Aorta (tissue), 5 donors: ENCODE measurements around the gene CTBP1. TPM values are rescaled to one million over a fixed set of nuclear protein-coding genes. Genes with fewer than 3 reads are reported as not detected.
A peak's percentile ranks its signal among the peaks of the same experiment; 100 is the strongest.

Experiments
- ATAC-seq: fragments of 200-7000 bp; cut with Tn5 transposase; one replicate; pipeline ENCODE4 v1.9.1; 2022; ENCODE audit warnings: moderate library complexity; ENCODE audit not compliant: low FRiP score
- DNase-seq, 2 donors: peaks; one replicate each; pipeline ENCODE4 v3.0.0-alpha.2; 2020
- H3K27ac ChIP-seq, 2 donors: one replicate each; pipeline ENCODE4 v1.5.1; 2013; ENCODE audit warnings: low read length in 2 of 2, mild to moderate bottlenecking in 2 of 2, moderate library complexity in 2 of 2, control low read depth in 1 of 2, inconsistent platforms in 1 of 2, low read depth in 1 of 2
- H3K27me3 ChIP-seq, 2 donors: one replicate each; pipeline ENCODE4 v1.6.1; 2013; ENCODE audit warnings: control low read depth in 1 of 2, low read length in 1 of 2, mild to moderate bottlenecking in 1 of 2, moderate library complexity in 1 of 2; ENCODE audit not compliant: insufficient read depth in 2 of 2, control insufficient read depth in 1 of 2
- H3K36me3 ChIP-seq, 2 donors: one replicate each; pipeline ENCODE4 v1.6.1; 2013; ENCODE audit warnings: control low read depth in 1 of 2, low read length in 1 of 2, mild to moderate bottlenecking in 1 of 2; ENCODE audit not compliant: insufficient read depth in 2 of 2, control insufficient read depth in 1 of 2
- H3K4me1 ChIP-seq, 2 donors: one replicate each; pipeline ENCODE4 v1.6.1; 2013; ENCODE audit warnings: low read length in 2 of 2, control low read depth in 1 of 2, mild to moderate bottlenecking in 1 of 2, moderate library complexity in 1 of 2; ENCODE audit not compliant: insufficient read depth in 2 of 2, control insufficient read depth in 1 of 2
- H3K4me3 ChIP-seq, 2 donors: one replicate each; pipeline ENCODE4 v1.5.1; 2013; ENCODE audit warnings: low read length in 2 of 2, control low read depth in 1 of 2, mild to moderate bottlenecking in 1 of 2
- H3K9me3 ChIP-seq: one replicate; pipeline ENCODE4 v1.6.1; 2013; ENCODE audit warnings: mild to moderate bottlenecking, low read length; ENCODE audit not compliant: control insufficient read depth
- WGBS, 2 donors: extraction: QIAGEN DNeasy Blood & Tissue Kit; methylation state at CpG; one replicate each; pipeline ENCODE4 v1.1.7; 2013; 5-methylcytosine and 5-hydroxymethylcytosine counted together
- intact Hi-C, 2 donors: fragments of 100-400 bp; cut with DNase I; formaldehyde crosslinking; loops; one replicate each; pipeline versions ENCODE4 v1.14.2 to v1.15.0; 2022
- polyA plus RNA-seq, 2 donors: library from polyadenylated mRNA; stranded (reverse); fragments of 200-250 nt; gene quantifications; one replicate each; pipeline ENCODE4 v1.2.3, GENCODE V29; 2013
- total RNA-seq, 2 donors: library from RNA; stranded (reverse); fragmentation: NEBNext Ultra II Directional; extraction: Animal tissue kit (Norgen Biotek cat#: 25700); gene quantifications; one replicate each; pipeline ENCODE4 v1.2.1, GENCODE V29; 2021
- donor health status: healthy with polysubstance abuse.
- donor health status: Bipolar disorder and iron deficiency.
- donor health status: DM: no; HTN: no; CAD: no.
- donor health status: DM: no; HTN: no; CAD: no.
- donor health status: DM: yes; HTN: yes; CAD: no.

Gene CTBP1
- total and polyA plus RNA-seq, 4 donors = 66.4 to 145 (median 104) TPM

- Histone ChIP-seq H3K27ac (no peak overlapping the region), H3K27me3 (no peaks in the 10 kb centered on the region), H3K4me3 (no peak overlapping the region), H3K36me3 (no peaks in the 10 kb centered on the region), H3K9me3 (no peaks in the 10 kb centered on the region), H3K4me1 (no peaks in the 10 kb centered on the region)
- ATAC-seq (no peak), DNase-seq (peak in 1 of 2 donors; percentile 81)
- 2 to 4% methylated on average over 72 to 88 of the region's 88 CpGs for WGBS, 2 donors
- intact Hi-C loops = no loop called here
Measured at GRCh38 chr4:1171311-1172227, 77.4 kb downstream of the CTBP1 start.

GRCh38 chr4:1170976-1171310, 78.0 kb downstream of the CTBP1 start:
- intact Hi-C loops = no loop called here
- Histone ChIP-seq H3K27me3 (no peaks in the 10 kb centered on the region), H3K9me3 (no peaks in the 10 kb centered on the region), H3K4me1 (no peaks in the 10 kb centered on the region), H3K27ac (no peak overlapping the region), H3K4me3 (no peak overlapping the region), H3K36me3 (no peaks in the 10 kb centered on the region)
- DNase-seq (peak in 1 of 2 donors; percentile 77), ATAC-seq (no peak)
- 13 to 18% methylated on average over 31 to 42 of the region's 42 CpGs for WGBS, 2 donors

- Histone ChIP-seq H3K9me3 (no peaks in the 10 kb centered on the region), H3K4me1 (no peaks in the 10 kb centered on the region), H3K4me3 (no peak overlapping the region), H3K36me3 (no peaks in the 10 kb centered on the region), H3K27me3 (no peaks in the 10 kb centered on the region), H3K27ac (no peak overlapping the region)
- WGBS, 2 donors = 76 to 81% methylated on average over 36 to 37 of the region's 37 CpGs
- DNase-seq (no peak), ATAC-seq (no peak)
- intact Hi-C loops = no loop called here
Measured at GRCh38 chr4:1170156-1170975, 78.6 kb downstream of the CTBP1 start.

GRCh38 chr4:1169691-1170096, 79.2 kb downstream of the CTBP1 start:
- no peaks in the 10 kb centered on the region for H3K36me3 ChIP-seq
- no peaks in the 10 kb centered on the region for H3K4me1 ChIP-seq
- no peak overlapping the region for H3K4me3 ChIP-seq
- no peaks in the 10 kb centered on the region for H3K9me3 ChIP-seq
- 90 to 94% methylated on average over 13 of the region's 13 CpGs for WGBS, 2 donors
- no peak for DNase-seq
- intact Hi-C loops = loop anchor here (2.0 to 10.0 kb wide), 4 partner anchors 43 to 175 kb away; partner anchors contain the start of genes UVSSA (in 2 of the 2) and CTBP1 (in 1 of the 2)
- no peak for ATAC-seq
- H3K27me3 ChIP-seq = no peaks in the 10 kb centered on the region
- H3K27ac ChIP-seq = no peak overlapping the region

- 93 to 95% methylated on average over 17 of the region's 17 CpGs for WGBS, 2 donors
- no peaks in the 10 kb centered on the region for H3K27me3 ChIP-seq
- DNase-seq (no peak), ATAC-seq (no peak)
- no peak overlapping the region for H3K4me3 ChIP-seq
- intact Hi-C loops = loop anchor here (2.0 to 10.0 kb wide), 4 partner anchors 43 to 176 kb away; partner anchors contain the start of genes UVSSA (in 2 of the 2) and CTBP1 (in 1 of the 2)
- no peak overlapping the region for H3K27ac ChIP-seq
- H3K4me1 ChIP-seq = no peaks in the 10 kb centered on the region
- H3K36me3 ChIP-seq = no peaks in the 10 kb centered on the region
- H3K9me3 ChIP-seq = no peaks in the 10 kb centered on the region
Measured at GRCh38 chr4:1169171-1169671, 79.7 kb downstream of the CTBP1 start.

- 87 to 89% methylated on average over 20 to 21 of the region's 21 CpGs for WGBS, 2 donors
- no peaks in the 10 kb centered on the region for H3K4me1 ChIP-seq
- H3K27ac ChIP-seq = no peak overlapping the region
- no peak overlapping the region for H3K4me3 ChIP-seq
- ATAC-seq (no peak), DNase-seq (peak in 1 of 2 donors; percentile 70)
- no peaks in the 10 kb centered on the region for H3K9me3 ChIP-seq
- no peaks in the 10 kb centered on the region for H3K27me3 ChIP-seq
- intact Hi-C loops = loop anchor here (2.0 to 10.0 kb wide), 4 partner anchors 44 to 176 kb away; partner anchors contain the start of genes UVSSA (in 2 of the 2) and CTBP1 (in 1 of the 2)
- no peaks in the 10 kb centered on the region for H3K36me3 ChIP-seq
Measured at GRCh38 chr4:1168191-1169101, 80.5 kb downstream of the CTBP1 start.

- H3K4me1 ChIP-seq = no peaks in the 10 kb centered on the region
- no peak overlapping the region for H3K27ac ChIP-seq
- H3K4me3 ChIP-seq = peak overlapping the region; percentile 17 to 45
- H3K9me3 ChIP-seq = no peaks in the 10 kb centered on the region
- peak; percentile 90 for ATAC-seq
- WGBS, 2 donors = 7 to 8% methylated on average over 51 of the region's 51 CpGs
- H3K27me3 ChIP-seq = no peaks in the 10 kb centered on the region
- H3K36me3 ChIP-seq = no peaks in the 10 kb centered on the region
- DNase-seq = peak; percentile 87 to 95
- intact Hi-C loops = loop anchor here (2.0 to 10.0 kb wide), 5 partner anchors 25 to 177 kb away; partner anchors contain the start of genes UVSSA (in 2 of the 2) and CTBP1 (in 1 of the 2)
Measured at GRCh38 chr4:1167244-1167949, 81.5 kb downstream of the CTBP1 start.
